SHP77 (cell line): ENCODE measurements around the gene ZRANB2.

Experiments
- DNase-seq, 2 experiments: peaks; one replicate each; lab custom pipeline; 2025; lab: John Stamatoyannopoulos, UW

The ZRANB2 gene

GRCh38 chr1:71068325-71069240 is 12.3 kb downstream of the ZRANB2 start:
- no peak for DNase-seq

DNA sequence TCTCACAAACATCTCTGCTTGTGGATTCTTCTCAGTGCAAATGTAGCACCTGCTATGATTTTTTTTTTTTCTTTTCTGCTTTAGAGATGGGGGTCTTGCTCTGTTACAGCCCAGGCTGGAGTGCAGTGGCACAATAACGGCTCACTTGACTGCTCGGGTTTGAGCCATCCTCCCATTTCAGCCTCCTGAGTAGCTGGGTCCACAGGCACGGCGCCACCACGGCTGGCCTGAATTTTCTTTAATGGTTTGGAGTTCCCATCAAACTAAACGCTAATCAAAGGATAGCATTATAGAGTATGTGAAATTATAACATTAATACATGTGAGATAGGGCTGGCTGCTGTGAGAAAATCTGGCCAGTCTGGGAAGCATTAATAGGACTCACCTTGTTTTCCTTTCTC is 26.0 kb downstream of the ZRANB2 start:
- DNase-seq = no peak

DNA sequence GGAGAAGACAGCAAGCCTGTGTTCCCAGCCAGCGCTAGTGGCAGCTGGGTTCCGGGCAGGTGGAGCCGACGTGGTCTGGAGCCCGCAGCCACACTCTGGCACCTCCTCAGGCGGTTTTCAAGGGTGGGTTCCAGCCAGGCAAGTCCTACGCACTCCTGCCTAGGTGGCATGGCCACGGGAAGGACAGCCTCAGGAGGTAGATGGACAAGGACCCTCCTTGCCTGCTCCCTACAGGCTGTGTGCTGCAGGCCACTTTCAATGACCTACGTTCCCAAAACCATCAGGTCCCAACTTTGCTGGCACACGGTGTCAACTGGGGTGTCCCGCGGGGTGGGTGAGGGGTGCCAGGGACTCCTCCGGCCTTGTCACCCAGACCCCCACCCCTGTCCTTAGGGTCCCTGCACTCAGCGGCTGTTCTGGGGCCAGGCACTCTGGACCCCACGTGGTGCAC is 26.5 kb downstream of the ZRANB2 start:
- no peak for DNase-seq

GRCh38 chr1:71053758-71054157 is 27.1 kb downstream of the ZRANB2 start:
- no peak for DNase-seq

DNA sequence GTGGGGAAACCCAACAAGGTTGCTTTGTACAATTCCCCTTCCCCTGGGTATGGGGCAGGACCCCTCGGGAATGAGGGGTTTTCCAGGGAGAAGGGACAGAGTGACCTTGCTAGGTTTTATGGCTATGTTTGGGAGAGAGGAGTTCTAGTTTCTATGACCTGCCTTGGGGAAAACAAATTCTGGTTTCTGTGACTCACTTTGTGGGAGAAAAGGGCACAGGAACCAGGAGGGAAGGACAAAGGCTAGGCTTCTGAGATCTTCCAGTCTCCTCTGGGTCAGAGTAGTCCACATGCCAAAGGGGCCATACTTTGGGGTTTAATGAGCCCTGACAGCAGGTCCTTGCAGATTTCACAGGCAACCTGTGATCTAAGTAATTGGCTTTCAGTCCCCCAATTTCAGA is 27.7 kb downstream of the ZRANB2 start:
- no peak for DNase-seq

- DNase-seq = peak; percentile 27 to 53
Observed at GRCh38 chr1:71049951-71050598, 30.8 kb downstream of the ZRANB2 start.

DNA sequence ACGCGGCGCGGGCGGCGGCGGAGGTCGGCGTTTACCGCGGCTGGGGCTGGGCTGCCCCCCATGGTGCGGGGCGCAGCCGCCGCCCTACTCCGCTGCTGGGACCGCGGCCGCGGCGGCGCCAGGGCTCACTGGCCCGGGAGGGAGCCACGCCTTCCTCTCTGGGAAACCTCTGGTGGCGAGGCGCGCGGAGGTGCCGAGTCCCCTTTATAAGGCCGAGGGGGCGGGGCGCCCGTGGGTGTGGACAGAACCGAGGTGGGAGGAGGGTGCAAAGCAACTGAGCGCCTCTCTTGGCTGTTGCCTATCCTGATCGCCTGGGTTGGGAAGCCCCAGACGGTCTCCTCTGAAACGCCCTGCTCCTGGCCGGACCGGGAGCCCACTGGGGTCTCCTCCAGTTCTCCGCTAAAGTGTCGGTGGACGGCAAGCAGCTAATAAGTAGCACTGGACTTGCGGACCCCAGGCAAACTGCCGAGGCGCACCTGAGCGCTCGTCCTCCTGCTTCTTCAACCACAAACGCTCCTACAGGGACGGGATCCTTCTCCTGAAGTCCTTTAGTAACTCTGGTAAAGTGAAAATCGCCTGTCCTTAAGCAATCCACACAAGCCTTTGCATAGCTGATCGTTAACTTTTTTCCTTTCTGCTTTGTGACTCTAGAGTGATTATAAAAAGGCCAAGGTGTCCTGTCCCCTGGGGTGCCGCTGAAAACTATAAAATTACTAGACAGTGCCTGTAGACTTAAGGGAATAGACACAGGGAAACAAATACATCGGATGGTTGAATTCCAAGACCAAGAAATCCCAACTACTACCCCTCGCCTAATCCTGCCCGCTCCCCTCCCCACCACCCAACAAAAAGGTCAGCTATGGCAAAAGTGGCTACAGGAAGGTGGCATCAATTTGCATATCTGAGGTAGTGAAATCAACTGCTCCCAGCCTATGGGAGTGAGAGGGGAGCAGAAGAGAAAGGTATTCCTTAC is 32.9 kb downstream of the ZRANB2 start, which contains the start of gene PTGER3:
PTGER3 (minus strand) TSS at position 182 of the 973 bp plus-strand sequence. CDS start 239 bp downstream, outside the sequence.
- no peak for DNase-seq

- no peak for DNase-seq
Observed at GRCh38 chr1:71046891-71047634, 33.8 kb downstream of the ZRANB2 start.

DNA sequence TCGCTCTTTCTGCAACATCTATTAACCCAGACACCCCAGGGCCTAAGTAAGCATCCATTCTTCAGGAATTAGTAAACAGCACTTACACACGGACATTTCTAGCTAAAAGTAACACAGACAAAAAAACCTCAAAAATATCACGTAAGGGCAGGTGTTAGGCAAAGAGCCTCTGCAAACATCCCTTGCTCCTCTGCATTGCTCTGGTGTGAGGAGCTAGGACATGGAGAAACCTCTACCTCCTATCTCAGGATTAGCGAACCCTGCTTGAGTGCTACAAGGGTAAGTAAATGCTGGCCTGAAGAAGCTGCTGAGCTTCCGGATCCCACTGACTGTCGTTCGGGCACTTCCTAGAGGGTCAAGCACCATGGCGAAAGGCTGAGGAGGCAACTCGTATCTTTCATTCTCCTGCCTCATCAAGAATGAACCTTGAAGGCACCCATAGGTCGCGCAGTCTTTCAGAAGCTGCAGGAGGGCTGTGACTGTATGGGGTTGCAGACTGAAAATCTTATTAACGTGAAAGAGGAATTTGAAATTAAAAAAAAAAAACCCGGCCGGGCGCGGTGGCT is 35.3 kb downstream of the ZRANB2 start:
- DNase-seq = no peak

DNA sequence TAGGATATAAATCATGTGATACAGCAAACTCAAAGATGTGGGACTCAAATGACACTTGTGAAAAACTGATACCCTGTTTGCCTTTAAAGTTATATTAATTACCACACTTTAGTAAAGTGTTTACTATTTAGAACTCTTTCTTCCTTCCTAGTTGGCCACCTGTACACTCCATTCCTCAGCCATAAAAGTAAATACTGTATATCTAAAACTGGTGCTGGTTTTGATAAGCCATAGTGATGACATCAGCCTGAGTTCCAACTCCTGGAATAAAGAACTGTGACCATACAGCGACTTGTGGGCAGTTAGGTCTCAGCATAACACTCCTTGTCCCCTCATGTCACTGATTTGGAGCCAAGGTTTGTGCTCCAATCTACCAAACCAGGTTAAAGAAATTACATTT is 36.0 kb downstream of the ZRANB2 start:
- DNase-seq = no peak

GRCh38 chr1:71043065-71043464 is 37.8 kb downstream of the ZRANB2 start:
- DNase-seq = no peak

GRCh38 chr1:71041806-71042205 is 39.0 kb downstream of the ZRANB2 start:
- DNase-seq = no peak

- no peak for DNase-seq
Observed at GRCh38 chr1:71039661-71040262, 41.1 kb downstream of the ZRANB2 start.

GRCh38 chr1:71038942-71039341 is 41.9 kb downstream of the ZRANB2 start:
- DNase-seq = no peak

DNA sequence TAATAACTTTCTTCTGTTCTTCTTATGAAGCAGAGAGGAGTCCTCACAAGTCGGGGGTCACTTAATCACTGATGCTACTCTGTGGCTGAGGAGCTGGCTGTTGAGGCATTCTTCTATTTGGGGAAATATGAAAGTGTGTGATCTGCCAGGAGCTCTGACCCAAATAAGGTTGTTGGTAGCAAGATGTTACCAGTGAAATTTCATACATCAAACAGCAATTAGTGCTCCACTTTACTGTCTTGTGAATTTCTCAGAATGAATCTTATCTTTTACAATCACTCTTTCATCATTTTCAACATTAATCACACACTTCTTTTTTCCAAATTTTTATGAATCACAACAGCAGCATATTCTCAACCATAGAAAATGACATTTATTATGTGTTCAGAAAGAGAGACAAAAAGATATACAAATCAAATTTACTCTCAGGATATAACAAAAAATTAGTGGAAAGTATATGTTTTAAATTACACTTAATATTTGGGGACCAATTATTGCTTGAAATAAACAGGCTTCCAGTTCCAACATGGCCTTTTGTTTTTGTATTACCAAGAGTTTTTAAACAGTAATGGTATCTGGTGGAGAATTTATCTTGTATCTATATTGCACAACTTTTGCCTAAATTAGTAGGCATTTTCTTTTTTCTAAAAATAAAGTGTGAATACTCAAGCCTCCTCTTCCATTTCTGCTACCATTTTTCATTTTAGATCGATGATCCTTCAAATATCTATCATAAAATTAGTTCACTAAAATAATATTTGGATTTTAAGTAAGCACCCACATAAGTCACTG is 42.8 kb downstream of the ZRANB2 start:
- DNase-seq = no peak

DNA sequence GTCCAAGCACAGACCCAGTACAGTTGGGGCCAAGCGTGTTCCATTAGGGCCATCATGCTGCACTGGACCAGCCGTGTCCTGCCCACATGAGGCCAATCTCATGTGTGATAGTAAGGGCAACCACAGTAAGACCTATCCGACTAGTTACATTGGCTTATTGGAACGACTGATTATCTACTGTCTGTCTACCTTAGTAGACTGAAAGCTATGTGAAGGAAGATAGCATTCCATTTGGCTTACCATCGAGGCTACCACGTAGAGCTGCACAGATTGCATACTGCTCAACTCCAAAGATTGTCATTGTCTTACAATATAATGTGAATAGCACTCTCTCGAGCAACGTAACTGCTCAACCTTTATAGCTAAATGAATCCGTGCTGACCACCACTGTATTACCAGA is 43.8 kb downstream of the ZRANB2 start:
- DNase-seq = no peak

GRCh38 chr1:71033136-71033535 is 47.7 kb downstream of the ZRANB2 start:
- DNase-seq = no peak

- DNase-seq = no peak
Observed at GRCh38 chr1:71031426-71031825, 49.4 kb downstream of the ZRANB2 start.

DNA sequence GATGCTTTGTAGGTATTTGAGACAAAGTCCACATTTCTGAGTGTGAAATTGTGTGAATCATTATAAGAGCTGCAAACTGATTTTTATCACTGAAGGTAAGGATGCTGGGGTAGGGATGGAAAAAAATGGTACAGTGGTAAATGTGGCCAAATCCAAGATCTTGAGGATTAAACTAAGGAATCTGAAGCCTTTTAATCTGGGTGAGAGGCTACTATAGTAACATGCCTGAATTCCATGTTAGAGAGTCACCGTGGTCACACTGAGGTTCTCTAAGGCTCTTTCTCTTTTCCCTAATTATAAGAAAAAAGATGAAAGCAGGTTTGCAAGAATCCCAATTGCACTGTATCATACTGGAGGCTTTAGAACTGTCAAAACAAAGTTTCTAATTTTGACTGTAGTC is 50.8 kb downstream of the ZRANB2 start:
- no peak for DNase-seq

- no peak for DNase-seq
Observed at GRCh38 chr1:71028981-71029380, 51.9 kb downstream of the ZRANB2 start.
